Measurements from ENCODE around the gene CMYA5. TPM values are rescaled to one million over a fixed set of nuclear protein-coding genes. Genes with fewer than 3 reads are reported as not detected.

Gene CMYA5
- polyA plus RNA-seq, 1 experiment = 0.89 TPM

- Histone ChIP-seq H3K9me3 (ENCODE audit: control insufficient read depth, insufficient read depth, low read length) (no peaks in the 10 kb centered on the region), H3K27ac (ENCODE audit: low read depth, low read length) (no peak overlapping the region), H3K27me3 (ENCODE audit: control insufficient read depth, insufficient read depth, low read length) (peaks cover 9% of the 10 kb centered on the region), H3K4me3 (ENCODE audit: low read depth, low read length) (no peak overlapping the region)
- no peak for TF ChIP-seq CTCF (IDR thresholded peaks at IDR 0.05; ENCODE audit: low read depth, low read length)
- ChIA-PET CTCF (interaction anchor here (0.8 to 1.6 kb wide), 4 partner anchors 12 to 815 kb away, joined by 3 to 9 read pairs (median 4); no protein-coding TSS in a partner anchor), POLR2A (no interaction called here)
- no peak for DNase-seq (ENCODE audit: low read depth, low spot score)
These were observed 150.7 kb downstream of the CMYA5 start for GRCh38 chr5:79840084-79840990.

DNA sequence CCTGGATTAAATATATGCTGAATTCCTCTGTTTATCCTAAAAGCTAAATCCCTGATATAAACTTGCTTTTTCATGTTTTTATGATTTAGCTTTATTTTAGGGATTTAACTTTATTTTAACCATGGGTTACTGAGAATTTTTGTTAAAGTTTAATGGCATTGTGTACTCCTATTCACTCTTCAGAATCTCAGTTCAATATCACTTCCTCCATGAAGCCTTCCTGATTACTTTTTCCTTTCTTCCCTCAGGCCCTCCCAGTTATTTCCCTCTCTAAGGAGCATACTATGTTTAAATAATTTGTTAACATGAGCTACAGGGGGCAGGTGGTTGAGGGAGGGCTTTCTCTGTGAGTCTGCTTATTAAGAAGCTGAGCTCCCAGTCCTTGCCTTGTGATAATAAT lies 151.5 kb downstream of the CMYA5 start:
- H3K4me3 ChIP-seq (ENCODE audit: low read depth, low read length) = no peak overlapping the region
- H3K27ac ChIP-seq (ENCODE audit: low read depth, low read length) = no peak overlapping the region
- no peak for DNase-seq (ENCODE audit: low read depth, low spot score)
- ChIA-PET POLR2A (no interaction called here), CTCF (interaction anchor here (0.8 to 1.6 kb wide), 3 partner anchors 13 to 816 kb away, joined by 3 to 9 read pairs (median 5); no protein-coding TSS in a partner anchor)
- no peak for TF ChIP-seq CTCF (IDR thresholded peaks at IDR 0.05; ENCODE audit: low read depth, low read length)
- H3K27me3 ChIP-seq (ENCODE audit: control insufficient read depth, insufficient read depth, low read length) = peaks cover 9% of the 10 kb centered on the region
- no peaks in the 10 kb centered on the region for H3K9me3 ChIP-seq (ENCODE audit: control insufficient read depth, insufficient read depth, low read length)

DNA sequence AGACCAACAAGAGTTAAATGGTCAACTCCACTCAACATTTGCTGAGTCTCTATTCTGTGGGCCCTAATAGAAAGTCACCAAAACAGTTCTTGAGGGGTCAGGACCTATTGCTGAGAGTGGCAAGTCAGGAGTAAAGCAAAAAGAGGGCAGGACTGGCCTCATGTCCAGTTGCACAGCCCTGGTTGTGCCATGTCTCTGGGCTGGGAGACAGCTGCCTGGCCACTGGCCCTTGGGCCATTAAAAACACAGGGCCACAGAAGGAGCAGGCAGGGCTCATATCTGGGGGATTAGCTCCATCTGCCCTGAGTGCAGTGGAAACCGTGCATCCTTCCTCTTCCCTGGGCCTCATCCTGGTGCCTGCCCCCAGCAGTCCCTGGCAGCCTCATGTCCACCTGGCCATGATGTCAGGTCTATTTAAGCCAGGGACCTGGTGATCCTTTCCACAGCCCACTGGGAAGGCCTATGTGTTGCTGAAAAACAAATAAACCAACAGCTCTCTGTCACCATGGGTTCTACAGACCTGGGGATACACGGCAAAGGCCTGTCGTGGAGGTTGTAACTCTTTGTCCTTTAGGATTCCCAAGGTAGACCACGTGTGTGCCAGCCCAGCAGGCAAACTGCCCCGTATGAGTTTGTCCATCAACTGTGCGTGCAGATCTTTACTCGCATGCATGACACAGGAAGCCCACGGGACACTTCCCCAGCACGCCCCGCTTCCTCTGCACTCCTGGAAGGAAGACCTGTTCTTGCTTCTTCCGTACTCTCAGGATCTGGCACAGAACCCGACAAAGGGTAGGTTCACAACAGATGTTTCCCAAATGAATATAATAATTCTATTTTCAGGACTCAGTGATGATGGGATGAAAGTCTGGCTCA lies 152.6 kb downstream of the CMYA5 start:
- POLR2A ChIA-PET = no interaction called here
- DNase-seq (ENCODE audit: low read depth, low spot score) = no peak
- CTCF ChIA-PET = no interaction called here
- no peak overlapping the region for H3K4me3 ChIP-seq (ENCODE audit: low read depth, low read length)
- TF ChIP-seq CTCF (IDR thresholded peaks at IDR 0.05; ENCODE audit: low read depth, low read length) = no peak
- H3K27me3 ChIP-seq (ENCODE audit: control insufficient read depth, insufficient read depth, low read length) = peaks cover 9% of the 10 kb centered on the region
- H3K27ac ChIP-seq (ENCODE audit: low read depth, low read length) = no peak overlapping the region
- H3K9me3 ChIP-seq (ENCODE audit: control insufficient read depth, insufficient read depth, low read length) = no peaks in the 10 kb centered on the region

DNA sequence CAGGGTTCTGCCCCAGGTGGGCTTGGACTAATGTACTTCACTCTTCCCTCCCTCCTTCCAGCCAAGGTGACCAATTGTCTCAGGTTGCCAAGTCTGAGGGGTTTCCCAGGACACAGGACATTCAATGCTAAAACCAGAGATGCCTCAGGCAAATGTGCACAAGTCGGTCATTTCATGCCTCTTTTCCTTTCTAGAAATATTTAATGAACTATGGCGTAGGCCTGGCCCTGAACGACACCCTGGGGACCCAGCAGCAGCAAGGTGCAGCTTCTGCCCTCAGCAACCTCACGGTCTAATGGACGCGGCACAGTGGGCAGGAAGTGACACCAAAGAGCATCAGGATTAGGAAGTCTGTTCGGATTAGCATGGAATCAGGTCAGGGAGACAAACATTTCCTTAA lies 153.4 kb downstream of the CMYA5 start:
- TF ChIP-seq CTCF (IDR thresholded peaks at IDR 0.05; ENCODE audit: low read depth, low read length) = no peak
- DNase-seq (ENCODE audit: low read depth, low spot score) = no peak
- H3K27ac ChIP-seq (ENCODE audit: low read depth, low read length) = no peak overlapping the region
- POLR2A ChIA-PET = no interaction called here
- H3K9me3 ChIP-seq (ENCODE audit: control insufficient read depth, insufficient read depth, low read length) = no peaks in the 10 kb centered on the region
- H3K4me3 ChIP-seq (ENCODE audit: low read depth, low read length) = no peak overlapping the region
- peaks cover 9% of the 10 kb centered on the region for H3K27me3 ChIP-seq (ENCODE audit: control insufficient read depth, insufficient read depth, low read length)
- CTCF ChIA-PET = no interaction called here

All from AG04450 (cell line).